HCT116 (cell line): Measurements from ENCODE around the gene SCFD2. TPM values are rescaled to one million over a fixed set of nuclear protein-coding genes. Genes with fewer than 3 reads are reported as not detected.

Experiments used
- ATAC-seq: fragments of 200-7000 bp; cut with Tn5 transposase; 2 replicates; pipeline ENCODE4 v1.9.1; 2020; ENCODE audit warnings: mild to moderate bottlenecking, moderate library complexity
- BruUV-seq: library from RNA; stranded (reverse); fragments of 400-500 nt; replicated peaks from 2 replicates; lab custom pipeline; 2021; lab: Mats Ljungman, UMichigan
- CTCF ChIA-PET: fragments of 300-600 bp; sonication (Branson Sonifier 250); formaldehyde crosslinking; loops from one replicate; lab custom pipeline; 2021; ENCODE audit warnings: antibody characterized with exemption; lab: Charles Lee
- POLR2A ChIA-PET: fragments of 300-600, 350-600 bp; sonication (Branson Sonifier 250); formaldehyde crosslinking; loops from one replicate; lab custom pipeline; 2021; ENCODE audit warnings: antibody characterized with exemption; lab: Charles Lee
- RAD21 ChIA-PET, 2 experiments: fragments of 300-600 bp; sonication (Branson Sonifier 250); formaldehyde crosslinking; loops; one replicate each; lab custom pipeline; 2023; ENCODE audit warnings: low total read pairs in 2 of 2; ENCODE audit not compliant: uncharacterized antibody in 2 of 2, unreplicated experiment in 2 of 2, low non-redundant PET in 1 of 2; lab: Charles Lee
- DNase-seq: peaks from one replicate; pipeline ENCODE4 v3.0.0-alpha.2; 2010; ENCODE audit warnings: low read depth, low spot score
- H2AFZ ChIP-seq: fragments of 200-600 bp; shearing (Covaris generic), sonication (generic); 2 replicates; pipeline ENCODE4 v1.6.1; 2017; ENCODE audit warnings: low read depth, mixed run types, mixed read lengths, antibody characterized with exemption, low read length; ENCODE audit not compliant: poor library complexity, severe bottlenecking
- H3K27ac ChIP-seq: 2 replicates; pipeline ENCODE4 v1.5.1; 2012; ENCODE audit warnings: low read depth, low read length
- H3K27me3 ChIP-seq: fragments of 200-600 bp; sonication (generic); 2 replicates; pipeline ENCODE4 v1.6.1; 2016; ENCODE audit warnings: mixed run types, low read length, mixed read lengths; ENCODE audit not compliant: insufficient read depth
- H3K36me3 ChIP-seq, 2 experiments: fragments of 200-500 bp in 1 of 2; fragments of 200-600 bp in 1 of 2; sonication (Bioruptor generic) in 1 of 2; sonication (generic) in 1 of 2; 2 replicates each; pipeline versions ENCODE4 v1.5.1 to v1.6.1; 2014 to 2016; ENCODE audit warnings: low read length in 2 of 2, inconsistent platforms in 1 of 2, mixed read lengths in 1 of 2, mixed run types in 1 of 2; ENCODE audit not compliant: insufficient read depth in 2 of 2, control insufficient read depth in 1 of 2
- H3K4me1 ChIP-seq, 2 experiments: fragments of 200-600 bp in 1 of 2; sonication (generic) in 1 of 2; 2 replicates each; pipeline versions ENCODE4 v1.5.1 to v1.6.1; 2012 to 2017; ENCODE audit warnings: low read length in 2 of 2, inconsistent platforms in 1 of 2, mild to moderate bottlenecking in 1 of 2, mixed read lengths in 1 of 2, mixed run types in 1 of 2, moderate library complexity in 1 of 2; ENCODE audit not compliant: insufficient read depth in 2 of 2, control insufficient read depth in 1 of 2
- H3K4me2 ChIP-seq: fragments of 200-600 bp; sonication (generic); 2 replicates; pipeline ENCODE4 v1.6.1; 2017; ENCODE audit warnings: mixed run types, low read length, mixed read lengths
- H3K4me3 ChIP-seq, 2 experiments: fragments of 200-600 bp in 1 of 2; sonication (generic) in 1 of 2; replicated peaks in 1 of 2; 2 replicates each; pipeline ENCODE4 v1.5.1; 2011 to 2016; ENCODE audit warnings: low read length in 2 of 2, control low read depth in 1 of 2, low read depth in 1 of 2, mild to moderate bottlenecking in 1 of 2, mixed read lengths in 1 of 2, mixed run types in 1 of 2
- H3K79me2 ChIP-seq: fragments of 200-600 bp; sonication (generic); 2 replicates; pipeline ENCODE4 v1.6.1; 2017; ENCODE audit warnings: mild to moderate bottlenecking, mixed run types, low read length, moderate library complexity, mixed read lengths; ENCODE audit not compliant: insufficient read depth
- H3K9ac ChIP-seq: fragments of 200-600 bp; sonication (generic); 2 replicates; pipeline ENCODE4 v1.6.1; 2016; ENCODE audit warnings: low read length, mixed read lengths
- H3K9me2 ChIP-seq: fragments of 200-600 bp; sonication (generic), shearing (Covaris generic); 2 replicates; pipeline ENCODE4 v1.6.1; 2017; ENCODE audit warnings: mixed run types, mild to moderate bottlenecking, moderate library complexity; ENCODE audit not compliant: insufficient read depth
- H3K9me3 ChIP-seq, 2 experiments: fragments of 200-500 bp in 1 of 2; fragments of 200-600 bp in 1 of 2; sonication (Bioruptor generic) in 1 of 2; sonication (generic) in 1 of 2; 2 replicates each; pipeline ENCODE4 v1.6.1; 2014 to 2017; ENCODE audit warnings: low read length in 2 of 2, mixed read lengths in 2 of 2, inconsistent platforms in 1 of 2, low read depth in 1 of 2, mild to moderate bottlenecking in 1 of 2, mixed run types in 1 of 2, moderate library complexity in 1 of 2; ENCODE audit not compliant: control insufficient read depth in 1 of 2, insufficient read depth in 1 of 2
- H4K20me1 ChIP-seq: fragments of 200-600 bp; sonication (generic), shearing (Covaris generic); 2 replicates; pipeline ENCODE4 v1.6.1; 2017; ENCODE audit warnings: mixed run types, mild to moderate bottlenecking, moderate library complexity; ENCODE audit not compliant: insufficient read depth
- CBX3 ChIP-seq: IDR thresholded peaks from 2 replicates; pipeline ENCODE4 v1.6.1; 2012; ENCODE audit warnings: low read depth
- CEBPB ChIP-seq: IDR thresholded peaks from 2 replicates; pipeline ENCODE4 v1.6.1; 2012; ENCODE audit warnings: low read depth
- EGR1 ChIP-seq: IDR thresholded peaks from 2 replicates; pipeline ENCODE4 v1.6.1; 2012; ENCODE audit warnings: low read depth
- ELF1 ChIP-seq: IDR thresholded peaks from 2 replicates; pipeline ENCODE4 v1.6.1; 2012; ENCODE audit warnings: low read depth, borderline replicate concordance
- EZH2 ChIP-seq: fragments of 200-600 bp; sonication (generic); IDR thresholded peaks from 2 replicates; pipeline ENCODE4 v1.6.1; 2017; ENCODE audit warnings: antibody characterized with exemption, mixed run types
- EZH2phosphoT487 ChIP-seq: fragments of 200-600 bp; IDR thresholded peaks from 2 replicates; pipeline ENCODE4 v1.6.1; 2018; ENCODE audit warnings: antibody characterized with exemption, borderline replicate concordance
- FOSL1 ChIP-seq: IDR thresholded peaks from 2 replicates; pipeline ENCODE4 v1.6.1; 2012; ENCODE audit warnings: low read depth
- JUND ChIP-seq: IDR thresholded peaks from 2 replicates; pipeline ENCODE4 v1.6.1; 2012
- POLR2A ChIP-seq: IDR thresholded peaks from 2 replicates; pipeline ENCODE4 v1.7.0; 2011; ENCODE audit warnings: borderline replicate concordance; ENCODE audit not compliant: insufficient read depth, insufficient read length; ENCODE audit errors: extremely low read depth
- POLR2AphosphoS5 ChIP-seq: IDR thresholded peaks from 2 replicates; pipeline ENCODE4 v1.6.1; 2011; ENCODE audit warnings: mild to moderate bottlenecking, low read depth, low read length, moderate library complexity
- RAD21 ChIP-seq: IDR thresholded peaks from 2 replicates; pipeline ENCODE4 v1.6.1; 2012; ENCODE audit warnings: low read depth, mild to moderate bottlenecking
- SP1 ChIP-seq: IDR thresholded peaks from 2 replicates; pipeline ENCODE4 v1.6.1; 2012; ENCODE audit warnings: low read depth
- SRF ChIP-seq: IDR thresholded peaks from 2 replicates; pipeline ENCODE4 v1.6.1; 2012; ENCODE audit warnings: low read depth
- TCF7L2 ChIP-seq: IDR thresholded peaks from 2 replicates; pipeline ENCODE4 v1.7.0; 2011; ENCODE audit warnings: borderline replicate concordance, inconsistent platforms; ENCODE audit not compliant: insufficient read depth, insufficient read length; ENCODE audit errors: extremely low read depth
- YY1 ChIP-seq: IDR thresholded peaks from 2 replicates; pipeline ENCODE4 v1.6.1; 2011; ENCODE audit warnings: low read length, low read depth, moderate library complexity, mild to moderate bottlenecking; ENCODE audit not compliant: insufficient replicate concordance; ENCODE audit errors: extremely low read depth
- ZFX ChIP-seq: fragments of 450-650 bp; IDR thresholded peaks from 2 replicates; pipeline ENCODE4 v1.6.1; 2017
- ZNF274 ChIP-seq: fragments of 200-500 bp; sonication (Bioruptor generic); IDR thresholded peaks from 2 replicates; pipeline ENCODE4 v1.6.1; 2014; ENCODE audit warnings: mild to moderate bottlenecking, low read depth, low read length, inconsistent platforms
- intact Hi-C: fragments of 100-400 bp; cut with micrococcal nuclease; formaldehyde crosslinking; loops from 2 replicates; pipeline ENCODE4 v1.10.0; 2022
- total RNA-seq: library from RNA; stranded (reverse); gene quantifications from one replicate; pipeline ENCODE4 v1.2.1, GENCODE V29; 2021; ENCODE audit not compliant: unreplicated experiment
- TF ChIP-seq, protein P1 (sequence below): IDR thresholded peaks from 2 replicates; pipeline ENCODE4 v1.6.1; 2012
- TF ChIP-seq, protein P2 (sequence below): IDR thresholded peaks from 2 replicates; pipeline ENCODE4 v1.6.1; 2012; ENCODE audit warnings: low read depth
- TF ChIP-seq, protein P3 (sequence below), 3 experiments: fragments of 200-600 bp in 1 of 3; sonication (generic) in 1 of 3; IDR thresholded peaks in 2 of 3; conservative IDR thresholded peaks in 1 of 3; 2 replicates each; pipeline ENCODE4 v1.5.1; 2012 to 2017; ENCODE audit warnings: low read depth in 2 of 3, low read length in 2 of 3, antibody characterized with exemption in 1 of 3, borderline replicate concordance in 1 of 3, control low read depth in 1 of 3, mild to moderate bottlenecking in 1 of 3, mixed read lengths in 1 of 3, mixed run types in 1 of 3, moderate library complexity in 1 of 3; ENCODE audit not compliant: insufficient read depth in 1 of 3

Gene SCFD2
- total RNA-seq, 1 experiment from 2014 or later = 13.6 TPM

DNA sequence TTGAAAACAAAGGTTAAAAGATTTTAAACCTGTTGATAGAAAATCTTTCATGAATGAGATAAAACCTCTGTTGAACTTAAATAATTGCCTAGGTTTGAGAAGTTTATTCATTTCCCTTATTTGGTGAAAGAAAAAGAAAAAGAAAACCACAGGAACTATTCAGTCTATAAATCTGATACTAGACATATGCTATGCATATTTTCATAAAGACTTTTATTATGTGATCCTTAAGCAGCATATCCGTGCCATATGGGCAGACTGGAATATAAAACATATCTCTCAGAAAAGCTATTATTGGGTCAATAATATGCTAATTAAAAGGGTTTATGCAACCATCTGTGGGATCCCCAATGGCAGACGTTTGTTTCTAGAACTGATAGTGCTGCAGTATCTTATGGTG is 325.0 kb downstream of the SCFD2 start:
- BruUV-seq = no TSS peak
- no peaks in the 10 kb centered on the region for H3K36me3 ChIP-seq
- H3K79me2 ChIP-seq = no peaks in the 10 kb centered on the region
- no peak overlapping the region for H3K4me3 ChIP-seq
- ChIA-PET POLR2A (no interaction called here), RAD21 (no interaction called here), CTCF (no interaction called here)
- no peaks in the 10 kb centered on the region for H3K9me2 ChIP-seq
- no peaks in the 10 kb centered on the region for H3K4me1 ChIP-seq
- H3K4me2 ChIP-seq = no peak overlapping the region
- H3K27me3 ChIP-seq = no peaks in the 10 kb centered on the region
- no peak overlapping the region for H2AFZ ChIP-seq
- H3K27ac ChIP-seq = no peak overlapping the region
- H3K9me3 ChIP-seq = no peaks in the 10 kb centered on the region
- H4K20me1 ChIP-seq = no peaks in the 10 kb centered on the region
- H3K9ac ChIP-seq = no peak overlapping the region
- TF ChIP-seq POLR2AphosphoS5 (no peak), EZH2phosphoT487 (no peak), JUND (no peak), POLR2A (no peak), TCF7L2 (no peak), ZNF274 (no peak), ELF1 (no peak), EGR1 (no peak), SRF (no peak), CBX3 (no peak), FOSL1 (no peak), CEBPB (no peak), YY1 (no peak), EZH2 (no peak), ZFX (no peak), RAD21 (no peak), SP1 (no peak)
- TF ChIP-seq, protein P1, sequence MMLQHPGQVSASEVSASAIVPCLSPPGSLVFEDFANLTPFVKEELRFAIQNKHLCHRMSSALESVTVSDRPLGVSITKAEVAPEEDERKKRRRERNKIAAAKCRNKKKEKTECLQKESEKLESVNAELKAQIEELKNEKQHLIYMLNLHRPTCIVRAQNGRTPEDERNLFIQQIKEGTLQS = no peak
- TF ChIP-seq, protein P2, sequence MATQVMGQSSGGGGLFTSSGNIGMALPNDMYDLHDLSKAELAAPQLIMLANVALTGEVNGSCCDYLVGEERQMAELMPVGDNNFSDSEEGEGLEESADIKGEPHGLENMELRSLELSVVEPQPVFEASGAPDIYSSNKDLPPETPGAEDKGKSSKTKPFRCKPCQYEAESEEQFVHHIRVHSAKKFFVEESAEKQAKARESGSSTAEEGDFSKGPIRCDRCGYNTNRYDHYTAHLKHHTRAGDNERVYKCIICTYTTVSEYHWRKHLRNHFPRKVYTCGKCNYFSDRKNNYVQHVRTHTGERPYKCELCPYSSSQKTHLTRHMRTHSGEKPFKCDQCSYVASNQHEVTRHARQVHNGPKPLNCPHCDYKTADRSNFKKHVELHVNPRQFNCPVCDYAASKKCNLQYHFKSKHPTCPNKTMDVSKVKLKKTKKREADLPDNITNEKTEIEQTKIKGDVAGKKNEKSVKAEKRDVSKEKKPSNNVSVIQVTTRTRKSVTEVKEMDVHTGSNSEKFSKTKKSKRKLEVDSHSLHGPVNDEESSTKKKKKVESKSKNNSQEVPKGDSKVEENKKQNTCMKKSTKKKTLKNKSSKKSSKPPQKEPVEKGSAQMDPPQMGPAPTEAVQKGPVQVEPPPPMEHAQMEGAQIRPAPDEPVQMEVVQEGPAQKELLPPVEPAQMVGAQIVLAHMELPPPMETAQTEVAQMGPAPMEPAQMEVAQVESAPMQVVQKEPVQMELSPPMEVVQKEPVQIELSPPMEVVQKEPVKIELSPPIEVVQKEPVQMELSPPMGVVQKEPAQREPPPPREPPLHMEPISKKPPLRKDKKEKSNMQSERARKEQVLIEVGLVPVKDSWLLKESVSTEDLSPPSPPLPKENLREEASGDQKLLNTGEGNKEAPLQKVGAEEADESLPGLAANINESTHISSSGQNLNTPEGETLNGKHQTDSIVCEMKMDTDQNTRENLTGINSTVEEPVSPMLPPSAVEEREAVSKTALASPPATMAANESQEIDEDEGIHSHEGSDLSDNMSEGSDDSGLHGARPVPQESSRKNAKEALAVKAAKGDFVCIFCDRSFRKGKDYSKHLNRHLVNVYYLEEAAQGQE = no peak
- TF ChIP-seq, protein P3, sequence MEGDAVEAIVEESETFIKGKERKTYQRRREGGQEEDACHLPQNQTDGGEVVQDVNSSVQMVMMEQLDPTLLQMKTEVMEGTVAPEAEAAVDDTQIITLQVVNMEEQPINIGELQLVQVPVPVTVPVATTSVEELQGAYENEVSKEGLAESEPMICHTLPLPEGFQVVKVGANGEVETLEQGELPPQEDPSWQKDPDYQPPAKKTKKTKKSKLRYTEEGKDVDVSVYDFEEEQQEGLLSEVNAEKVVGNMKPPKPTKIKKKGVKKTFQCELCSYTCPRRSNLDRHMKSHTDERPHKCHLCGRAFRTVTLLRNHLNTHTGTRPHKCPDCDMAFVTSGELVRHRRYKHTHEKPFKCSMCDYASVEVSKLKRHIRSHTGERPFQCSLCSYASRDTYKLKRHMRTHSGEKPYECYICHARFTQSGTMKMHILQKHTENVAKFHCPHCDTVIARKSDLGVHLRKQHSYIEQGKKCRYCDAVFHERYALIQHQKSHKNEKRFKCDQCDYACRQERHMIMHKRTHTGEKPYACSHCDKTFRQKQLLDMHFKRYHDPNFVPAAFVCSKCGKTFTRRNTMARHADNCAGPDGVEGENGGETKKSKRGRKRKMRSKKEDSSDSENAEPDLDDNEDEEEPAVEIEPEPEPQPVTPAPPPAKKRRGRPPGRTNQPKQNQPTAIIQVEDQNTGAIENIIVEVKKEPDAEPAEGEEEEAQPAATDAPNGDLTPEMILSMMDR (IDR thresholded peaks at IDR 0.05 in 2 of 3, conservative IDR thresholded peaks at IDR 0.05 in 1 of 3; ENCODE audit: borderline replicate concordance in 1 of 3, insufficient read depth in 1 of 3, low read depth in 2 of 3, low read length in 2 of 3) = no peak
- DNase-seq (no peak), ATAC-seq (no peak)
- intact Hi-C loops = no loop called here
